HG03045 (cell line): ENCODE results near the gene MAD1L1.

ENCODE experiments used
- ATAC-seq: cut with Tn5 transposase; IDR thresholded peaks from one replicate; pipeline ENCODE4 v1.9.1; 2021; ENCODE audit warnings: mild to moderate bottlenecking, moderate library complexity; ENCODE audit not compliant: unreplicated experiment

The MAD1L1 gene

GRCh38 chr7:1949681-1950055 is 283.1 kb downstream of the MAD1L1 start:
- ATAC-seq = no peak

GRCh38 chr7:1948887-1949680 is 283.7 kb downstream of the MAD1L1 start:
- no peak for ATAC-seq

GRCh38 chr7:1948301-1948796 is 284.4 kb downstream of the MAD1L1 start:
- ATAC-seq = no peak

- ATAC-seq = no peak
Observed at GRCh38 chr7:1947586-1948217, 285.0 kb downstream of the MAD1L1 start.

GRCh38 chr7:1946773-1947450 is 285.8 kb downstream of the MAD1L1 start:
- no peak for ATAC-seq

GRCh38 chr7:1946025-1946772 is 286.5 kb downstream of the MAD1L1 start:
- no peak for ATAC-seq

- no peak for ATAC-seq
Observed at GRCh38 chr7:1945558-1945957, 287.2 kb downstream of the MAD1L1 start.

GRCh38 chr7:1944619-1945210 is 288.0 kb downstream of the MAD1L1 start:
- ATAC-seq = no peak

- no peak for ATAC-seq
Observed at GRCh38 chr7:1943933-1944618, 288.7 kb downstream of the MAD1L1 start.

- ATAC-seq = no peak
Observed at GRCh38 chr7:1943326-1943725, 289.4 kb downstream of the MAD1L1 start.

GRCh38 chr7:1942941-1943289 is 289.8 kb downstream of the MAD1L1 start:
- ATAC-seq = no peak

- ATAC-seq = no peak
Observed at GRCh38 chr7:1942243-1942940, 290.4 kb downstream of the MAD1L1 start.

- no peak for ATAC-seq
Observed at GRCh38 chr7:1941464-1942242, 291.1 kb downstream of the MAD1L1 start.

- no peak for ATAC-seq
Observed at GRCh38 chr7:1940863-1941262, 291.9 kb downstream of the MAD1L1 start.

GRCh38 chr7:1940402-1940786 is 292.4 kb downstream of the MAD1L1 start:
- ATAC-seq = peak; percentile 87

GRCh38 chr7:1939434-1940401 is 293.0 kb downstream of the MAD1L1 start:
- ATAC-seq = peak; percentile 22

- ATAC-seq = no peak
Observed at GRCh38 chr7:1938788-1939433, 293.8 kb downstream of the MAD1L1 start.
